ENCODE results near the gene UBTF.

The UBTF gene

DNA sequence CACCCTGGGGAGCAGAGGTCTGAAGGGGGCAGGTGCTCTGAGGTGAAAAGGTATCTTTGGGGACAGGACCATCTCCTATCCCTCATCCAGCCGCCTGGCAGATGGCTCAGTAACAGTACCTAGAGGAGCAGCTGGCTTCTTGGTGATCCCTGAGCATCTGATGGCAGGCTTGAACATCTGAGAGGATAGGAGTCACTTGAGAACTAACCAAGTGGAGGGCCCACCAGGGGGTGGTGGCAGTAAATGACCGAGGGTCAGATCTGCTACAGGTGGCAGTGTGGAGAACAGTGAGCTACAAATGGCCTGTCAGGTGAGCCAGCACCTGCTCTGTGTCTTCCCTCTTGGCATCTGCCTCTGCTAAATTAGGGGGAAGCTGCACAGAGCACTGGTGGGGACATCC lies 64.0 kb downstream of the UBTF start:
- H3K27ac ChIP-seq: peak overlapping the region; percentile 69
- no peaks in the 10 kb centered on the region for H3K27me3 ChIP-seq (ENCODE audit: insufficient read depth, low read depth, severe bottlenecking)
- peak; percentile 37; the same call in 1 of the 2 replicates for TF ChIP-seq CTCF (IDR thresholded peaks at IDR 0.05; ENCODE audit: low read depth, low read length)
- no peak overlapping the region for H3K4me3 ChIP-seq (ENCODE audit: low read depth, low read length)
- peaks cover 64% of the 10 kb centered on the region for H3K36me3 ChIP-seq
- DNase-seq: peak; percentile 93
- H3K9me3 ChIP-seq (ENCODE audit: severe bottlenecking): no peaks in the 10 kb centered on the region
